Transverse colon (tissue), 4 donors: ENCODE data around the gene SDR39U1. TPM values are rescaled to one million over a fixed set of nuclear protein-coding genes. Genes with fewer than 3 reads are reported as not detected.

Experiments used
- DNase-seq: peaks from one replicate; pipeline ENCODE4 v3.0.0-alpha.2; 2019
- H3K27ac ChIP-seq, 4 donors: fragments of 200-600 bp; sonication (generic); 2 replicates each; pipeline ENCODE4 v1.5.1; 2016 to 2018; ENCODE audit warnings: inconsistent platforms in 4 of 4
- H3K27me3 ChIP-seq: fragments of 200-600 bp; sonication (generic); 2 replicates; pipeline ENCODE4 v1.5.1; 2017; ENCODE audit warnings: inconsistent platforms
- H3K36me3 ChIP-seq, 4 donors: fragments of 200-600 bp; sonication (generic); 2 replicates each; pipeline ENCODE4 v1.5.1; 2017 to 2019; ENCODE audit warnings: inconsistent platforms in 4 of 4
- H3K4me1 ChIP-seq, 4 donors: fragments of 200-600 bp; sonication (generic); 2 replicates each; pipeline ENCODE4 v1.5.1; 2017 to 2020; ENCODE audit warnings: inconsistent platforms in 4 of 4
- H3K4me3 ChIP-seq, 4 donors: fragments of 200-600 bp; sonication (generic); 1 replicate in 1 of 4; 2 replicates in 3 of 4; pipeline versions ENCODE4 v1.5.1 to v1.6.1; 2017 to 2019; ENCODE audit warnings: inconsistent platforms in 4 of 4
- H3K9me3 ChIP-seq, 2 donors: fragments of 200-600 bp; sonication (generic); 2 replicates each; pipeline ENCODE4 v1.5.1; 2017 to 2019; ENCODE audit warnings: inconsistent platforms in 2 of 2
- EP300 ChIP-seq: sonication (generic); formaldehyde crosslinking; IDR thresholded peaks from one replicate; pipeline ENCODE4 v1.6.1; 2017; ENCODE audit warnings: antibody characterized with exemption, low read depth
- POLR2A ChIP-seq: fragments of 450-650 bp; IDR thresholded peaks from one replicate; pipeline ENCODE4 v1.6.1; 2016; ENCODE audit warnings: antibody characterized with exemption, mild to moderate bottlenecking, moderate library complexity
- POLR2AphosphoS5 ChIP-seq, 3 donors: sonication (generic); formaldehyde crosslinking; IDR thresholded peaks; one replicate each; pipeline ENCODE4 v1.6.1; 2016; ENCODE audit warnings: antibody characterized with exemption in 3 of 3
- WGBS, 2 donors: methylation state at CpG; one replicate each; pipeline ENCODE4 v1.1.5; 2018; ENCODE audit warnings: low coverage in 1 of 2; 5-methylcytosine and 5-hydroxymethylcytosine counted together
- in situ Hi-C, 4 donors: fragments of 200-750 bp; cut with MboI; loops; one replicate each; pipeline versions ENCODE4 v1.15.0 to v1.15.1; 2017; ENCODE audit warnings: low sequenced_read_pairs in 3 of 4, low pct_ligation_motif_present in 1 of 4, low pct_unique_long_range_greater_than_20kb in 1 of 4
- intact Hi-C: fragments of 100-400 bp; cut with DNase I; formaldehyde crosslinking; loops from one replicate; pipeline ENCODE4 v1.15.1; 2023; ENCODE audit warnings: low total_unique reads
- total RNA-seq, 4 donors: library from RNA; depleted of rRNA; stranded (reverse); fragments of >200 nt; gene quantifications; one replicate each; pipeline ENCODE4 v1.1.0, GENCODE V29; 2016
- TF ChIP-seq, protein P1 (sequence below), 5 experiments: fragments of 200-600 bp in 3 of 5; fragments of 450-650 bp in 2 of 5; sonication (generic) in 3 of 5; IDR thresholded peaks; 1 replicate in 2 of 5; 2 replicates in 3 of 5; pipeline ENCODE4 v1.5.1; 2016 to 2017; ENCODE audit warnings: antibody characterized with exemption in 5 of 5, inconsistent platforms in 3 of 5, mild to moderate bottlenecking in 2 of 5, moderate library complexity in 1 of 5

The SDR39U1 gene
- total RNA-seq, 4 donors from 2014 or later = 18.3 to 202 (median 39.3) TPM

DNA sequence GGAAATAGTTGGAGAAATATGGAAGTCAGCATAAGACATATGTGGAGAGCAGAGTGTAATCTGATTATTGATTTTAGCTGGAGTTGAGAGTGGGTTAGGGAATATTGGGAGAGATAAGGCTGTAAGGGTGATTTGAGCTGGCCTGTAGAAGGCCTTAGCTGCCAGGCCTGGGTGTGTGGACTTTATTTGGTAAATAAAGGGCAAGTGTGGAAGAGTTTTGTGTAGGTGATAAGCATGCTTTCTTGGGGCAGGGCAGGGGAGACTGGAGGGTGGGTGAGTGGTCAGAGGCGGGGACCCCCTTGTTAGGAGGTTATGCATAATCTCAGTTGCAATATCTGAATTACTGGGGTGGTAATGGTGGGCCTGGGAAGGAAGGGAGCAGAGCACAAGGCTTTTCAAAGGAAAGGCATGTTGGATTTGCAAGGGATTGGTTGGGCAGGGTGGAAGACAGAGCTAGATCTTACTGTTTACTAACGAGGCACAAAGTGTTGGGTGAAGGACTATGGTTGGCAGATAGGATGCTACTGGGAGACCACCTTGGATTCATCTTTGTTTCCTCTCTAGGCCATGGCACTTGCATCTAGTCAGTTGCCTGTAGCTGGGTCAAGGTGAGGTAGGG, 7.3 kb downstream of the SDR39U1 start:
- peak overlapping the region in 1 of 4 donors; percentile 69 for H3K27ac ChIP-seq
- H3K9me3 ChIP-seq = no peaks in the 10 kb centered on the region
- intact Hi-C loops = no loop called here
- peaks cover 0 to 34% (median 11%) of the 10 kb centered on the region in 4 donors for H3K36me3 ChIP-seq
- WGBS, 2 donors = 50 to 92% methylated on average over 1 to 2 of the region's 2 CpGs
- H3K27me3 ChIP-seq = no peaks in the 10 kb centered on the region
- TF ChIP-seq, protein P1, sequence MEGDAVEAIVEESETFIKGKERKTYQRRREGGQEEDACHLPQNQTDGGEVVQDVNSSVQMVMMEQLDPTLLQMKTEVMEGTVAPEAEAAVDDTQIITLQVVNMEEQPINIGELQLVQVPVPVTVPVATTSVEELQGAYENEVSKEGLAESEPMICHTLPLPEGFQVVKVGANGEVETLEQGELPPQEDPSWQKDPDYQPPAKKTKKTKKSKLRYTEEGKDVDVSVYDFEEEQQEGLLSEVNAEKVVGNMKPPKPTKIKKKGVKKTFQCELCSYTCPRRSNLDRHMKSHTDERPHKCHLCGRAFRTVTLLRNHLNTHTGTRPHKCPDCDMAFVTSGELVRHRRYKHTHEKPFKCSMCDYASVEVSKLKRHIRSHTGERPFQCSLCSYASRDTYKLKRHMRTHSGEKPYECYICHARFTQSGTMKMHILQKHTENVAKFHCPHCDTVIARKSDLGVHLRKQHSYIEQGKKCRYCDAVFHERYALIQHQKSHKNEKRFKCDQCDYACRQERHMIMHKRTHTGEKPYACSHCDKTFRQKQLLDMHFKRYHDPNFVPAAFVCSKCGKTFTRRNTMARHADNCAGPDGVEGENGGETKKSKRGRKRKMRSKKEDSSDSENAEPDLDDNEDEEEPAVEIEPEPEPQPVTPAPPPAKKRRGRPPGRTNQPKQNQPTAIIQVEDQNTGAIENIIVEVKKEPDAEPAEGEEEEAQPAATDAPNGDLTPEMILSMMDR (IDR thresholded peaks at IDR 0.05) = no peak
- TF ChIP-seq POLR2A (no peak), POLR2AphosphoS5 (IDR thresholded peaks at IDR 0.05) (no peak), EP300 (no peak)
- peaks cover 8 to 52% (median 19%) of the 10 kb centered on the region in 4 donors for H3K4me1 ChIP-seq
- no peak overlapping the region for H3K4me3 ChIP-seq
- DNase-seq = no peak
- in situ Hi-C loops = loop anchor here (10.0 to 25.0 kb wide), 5 partner anchors 70 to 198 kb away; partner anchors contain the start of genes TINF2 (in 4 of the 4), GMPR2 (in 3 of the 4), NEDD8 (in 3 of the 4) and ADCY4 (in 2 of the 4)

DNA sequence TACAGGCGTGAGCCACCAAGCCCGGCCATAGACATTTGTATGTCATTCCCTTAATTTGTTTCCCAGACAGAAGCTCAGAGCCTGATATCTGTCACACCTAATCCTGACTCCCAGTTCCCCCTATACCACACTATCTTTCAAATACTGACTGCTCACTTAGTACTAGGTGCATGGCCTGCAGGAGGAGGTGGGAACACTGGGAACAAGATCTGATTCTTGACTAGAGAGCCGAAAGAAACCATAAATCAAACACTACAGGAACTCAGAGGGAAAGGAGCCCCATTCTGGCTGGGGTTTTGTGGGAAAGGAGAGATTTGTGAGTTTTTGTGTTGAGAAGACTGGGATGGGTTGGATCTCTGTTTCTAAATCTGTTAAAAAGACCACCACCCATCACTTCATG, 7.9 kb downstream of the SDR39U1 start:
- DNase-seq = no peak
- no peak overlapping the region for H3K27ac ChIP-seq
- no peaks in the 10 kb centered on the region for H3K9me3 ChIP-seq
- in situ Hi-C loops = loop anchor here (5.0 to 25.0 kb wide), 7 partner anchors 70 to 197 kb away; partner anchors contain the start of genes TINF2 (in 4 of the 4), ADCY4 (in 3 of the 4), GMPR2 (in 3 of the 4) and NEDD8 (in 3 of the 4)
- H3K4me1 ChIP-seq = peaks cover 8 to 46% (median 19%) of the 10 kb centered on the region in 4 donors
- TF ChIP-seq, protein P1 (IDR thresholded peaks at IDR 0.05) = no peak
- TF ChIP-seq EP300 (no peak), POLR2AphosphoS5 (IDR thresholded peaks at IDR 0.05) (no peak), POLR2A (no peak)
- intact Hi-C loops = no loop called here
- peaks cover 0 to 28% (median 9%) of the 10 kb centered on the region in 4 donors for H3K36me3 ChIP-seq
- WGBS, 2 donors = 83 to 90% methylated on average over 1 to 3 of the region's 3 CpGs
- H3K27me3 ChIP-seq = no peaks in the 10 kb centered on the region
- H3K4me3 ChIP-seq = no peak overlapping the region

DNA sequence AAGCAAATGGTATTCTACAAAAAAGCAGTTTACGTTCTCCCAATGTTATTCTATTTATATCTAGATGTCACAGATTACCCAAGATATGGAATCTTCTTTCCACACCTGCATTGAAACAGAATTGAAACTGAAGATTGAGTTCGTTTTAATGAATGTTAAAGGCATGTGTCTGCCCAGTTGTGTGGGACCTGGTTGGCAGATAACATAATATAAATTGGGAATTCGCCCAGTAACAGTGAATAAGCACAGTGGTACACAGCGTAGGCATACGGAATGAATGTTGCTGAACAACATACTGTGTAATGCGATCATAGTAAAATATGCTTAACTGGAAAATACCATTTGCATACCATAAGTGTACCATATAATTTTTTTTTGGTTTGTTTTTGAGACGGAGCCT, 8.5 kb downstream of the SDR39U1 start:
- Histone ChIP-seq H3K4me3 (no peak overlapping the region), H3K36me3 (peaks cover 0 to 28% (median 9%) of the 10 kb centered on the region in 4 donors), H3K27ac (no peak overlapping the region), H3K4me1 (peaks cover 13 to 48% (median 25%) of the 10 kb centered on the region in 4 donors), H3K27me3 (no peaks in the 10 kb centered on the region), H3K9me3 (no peaks in the 10 kb centered on the region)
- intact Hi-C loops = no loop called here
- no peak for TF ChIP-seq POLR2AphosphoS5 (IDR thresholded peaks at IDR 0.05)
- no peak for TF ChIP-seq POLR2A
- TF ChIP-seq, protein P1 (IDR thresholded peaks at IDR 0.05) = no peak
- no peak for TF ChIP-seq EP300
- in situ Hi-C loops = loop anchor here (5.0 to 25.0 kb wide), 7 partner anchors 69 to 197 kb away; partner anchors contain the start of genes TINF2 (in 4 of the 4), ADCY4 (in 3 of the 4), GMPR2 (in 3 of the 4) and NEDD8 (in 3 of the 4)
- no peak for DNase-seq
- WGBS, 2 donors = 82 to 86% methylated on average over 4 to 7 of the region's 7 CpGs

DNA sequence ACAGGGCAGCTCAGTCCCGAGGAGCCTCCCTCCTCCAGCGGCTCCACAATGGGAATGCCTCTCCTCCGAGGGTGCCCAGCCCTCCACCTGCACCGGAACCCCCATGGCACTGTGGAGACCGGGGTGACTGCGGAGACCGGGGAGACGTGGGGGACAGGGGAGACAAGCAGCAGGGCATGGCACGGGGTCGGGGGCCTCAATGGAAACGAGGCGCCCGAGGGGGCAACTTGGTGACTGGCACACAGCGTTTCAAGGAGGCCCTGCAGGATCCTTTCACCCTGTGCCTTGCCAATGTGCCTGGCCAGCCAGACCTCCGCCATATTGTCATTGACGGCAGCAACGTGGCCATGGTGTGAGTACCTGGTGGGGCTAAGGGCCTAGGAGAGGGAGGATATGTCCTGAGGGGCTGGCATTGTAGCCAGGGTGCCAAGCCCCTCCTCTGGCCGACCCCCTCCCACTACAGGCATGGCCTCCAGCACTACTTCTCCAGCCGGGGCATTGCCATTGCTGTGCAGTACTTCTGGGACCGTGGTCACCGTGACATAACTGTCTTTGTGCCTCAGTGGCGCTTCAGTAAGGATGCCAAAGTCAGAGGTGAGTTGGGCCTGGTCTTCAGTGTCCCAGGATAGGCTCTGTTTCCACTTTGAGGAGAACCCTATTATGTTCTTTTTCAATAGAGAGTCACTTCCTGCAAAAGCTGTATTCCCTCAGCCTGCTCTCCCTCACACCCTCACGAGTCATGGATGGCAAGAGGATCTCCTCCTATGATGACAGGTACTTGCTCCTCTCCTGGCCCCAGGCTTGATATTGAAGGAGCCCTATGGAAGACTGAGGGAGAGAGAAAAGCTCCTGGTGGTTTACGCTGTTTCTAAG, 10.1 kb downstream of the SDR39U1 start:
- H3K36me3 ChIP-seq = peaks cover 0 to 22% (median 7%) of the 10 kb centered on the region in 4 donors
- DNase-seq = no peak
- intact Hi-C loops (no loop called here), in situ Hi-C loops (loop anchor here (5.0 to 25.0 kb wide), 7 partner anchors 68 to 195 kb away; partner anchors contain the start of genes TINF2 (in 4 of the 4), ADCY4 (in 3 of the 4), GMPR2 (in 3 of the 4) and NEDD8 (in 3 of the 4))
- peak overlapping the region; percentile 7 to 97 (median 94) for H3K27ac ChIP-seq
- no peak for TF ChIP-seq POLR2A
- peak in 1 of 3 donors; percentile 13 for TF ChIP-seq POLR2AphosphoS5 (IDR thresholded peaks at IDR 0.05)
- H3K9me3 ChIP-seq = no peaks in the 10 kb centered on the region
- no peak overlapping the region for H3K4me3 ChIP-seq
- H3K4me1 ChIP-seq = peaks cover 22 to 60% (median 40%) of the 10 kb centered on the region in 4 donors
- 90% methylated on average over 23 of the region's 24 CpGs; no CpG with 5 or more reads in 1 of the 2 donors for WGBS, 2 donors
- H3K27me3 ChIP-seq = no peaks in the 10 kb centered on the region
